ENCODE results near the gene CTIF. TPM values are rescaled to one million over a fixed set of nuclear protein-coding genes. Genes with fewer than 3 reads are reported as not detected.

CTIF gene
- total RNA-seq, 2 donors from 2014 or later, result 4.6 to 4.7 TPM

DNA sequence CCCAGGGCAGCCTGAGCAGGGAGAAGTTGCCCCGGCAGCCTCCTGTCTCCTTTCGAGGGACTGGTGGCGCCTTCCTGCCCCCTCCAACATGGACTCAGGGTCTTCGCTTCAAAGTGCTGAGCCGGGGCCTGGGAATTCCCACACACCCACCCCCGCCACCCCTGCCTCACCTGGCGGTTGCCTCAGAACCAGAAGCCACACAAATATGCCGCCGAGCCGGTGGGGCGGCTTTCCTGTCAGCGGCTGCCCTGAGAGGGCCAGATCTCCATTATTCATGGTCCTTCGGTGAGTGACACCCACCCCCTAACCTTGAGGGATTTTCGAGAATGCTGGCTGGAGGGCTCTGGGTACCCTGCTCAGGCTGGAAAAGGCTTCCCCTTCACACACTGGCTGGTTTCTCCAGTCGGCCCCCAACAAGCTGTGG, 340.2 kb downstream of the CTIF start:
- ATAC-seq (replicated peaks in 1 of 2), result no peak
- Mint-ChIP-seq H3K4me1 (ENCODE audit: low read depth) (peaks cover 6% of the 10 kb centered on the region), H3K27me3 (ENCODE audit: low read depth) (no peaks in the 10 kb centered on the region), H3K4me3 (no peak overlapping the region), H3K9me3 (no peaks in the 10 kb centered on the region), H3K36me3 (ENCODE audit: insufficient read depth in 2 of 2) (no peaks in the 10 kb centered on the region), H3K27ac (no peak overlapping the region)
- DNase-seq, result no peak

- no peaks in the 10 kb centered on the region for H3K36me3 Mint-ChIP-seq (ENCODE audit: insufficient read depth in 2 of 2)
- no peak overlapping the region for H3K27ac Mint-ChIP-seq
- H3K27me3 Mint-ChIP-seq (ENCODE audit: low read depth), result peaks cover 7% of the 10 kb centered on the region
- H3K9me3 Mint-ChIP-seq, result no peaks in the 10 kb centered on the region
- H3K4me1 Mint-ChIP-seq (ENCODE audit: low read depth), result peaks cover 6% of the 10 kb centered on the region
- no peak for DNase-seq
- H3K4me3 Mint-ChIP-seq, result no peak overlapping the region
- no peak for ATAC-seq (replicated peaks in 1 of 2)
Observed at GRCh38 chr18:48880931-48881330, 342.1 kb downstream of the CTIF start.

GRCh38 chr18:48882379-48882778, 343.5 kb downstream of the CTIF start:
- Mint-ChIP-seq H3K9me3 (no peaks in the 10 kb centered on the region), H3K27me3 (ENCODE audit: low read depth) (peaks cover 7% of the 10 kb centered on the region), H3K36me3 (ENCODE audit: insufficient read depth in 2 of 2) (no peaks in the 10 kb centered on the region), H3K27ac (no peak overlapping the region), H3K4me1 (ENCODE audit: low read depth) (peaks cover 6% of the 10 kb centered on the region), H3K4me3 (no peak overlapping the region)
- no peak for ATAC-seq (replicated peaks in 1 of 2)
- DNase-seq, result no peak

DNA sequence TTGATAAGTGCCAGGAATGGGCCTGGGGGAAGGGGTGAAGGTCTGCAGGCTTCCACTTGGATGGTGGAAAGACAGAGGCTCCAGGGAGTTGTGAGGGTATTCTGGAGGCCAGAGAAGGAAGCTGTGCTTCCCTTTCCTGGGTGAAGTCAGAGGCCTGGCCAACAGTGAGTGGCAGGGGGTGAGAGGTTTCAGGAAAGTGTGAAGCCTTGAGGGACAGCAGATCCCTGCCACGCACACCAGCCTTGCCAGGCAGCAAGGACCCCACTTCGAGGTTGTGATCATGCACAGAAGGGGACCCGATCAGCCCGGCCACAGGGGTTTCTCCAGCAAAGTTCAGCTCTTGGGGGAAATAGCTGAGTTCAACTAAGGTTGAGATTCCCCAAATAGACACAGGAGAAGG, 345.5 kb downstream of the CTIF start:
- Mint-ChIP-seq H3K4me1 (ENCODE audit: low read depth) (no peaks in the 10 kb centered on the region), H3K27me3 (ENCODE audit: low read depth) (peaks cover 7% of the 10 kb centered on the region), H3K36me3 (ENCODE audit: insufficient read depth in 2 of 2) (no peaks in the 10 kb centered on the region), H3K27ac (no peak overlapping the region), H3K4me3 (no peak overlapping the region), H3K9me3 (no peaks in the 10 kb centered on the region)
- ATAC-seq (replicated peaks in 1 of 2) (no peak), DNase-seq (no peak)

DNA sequence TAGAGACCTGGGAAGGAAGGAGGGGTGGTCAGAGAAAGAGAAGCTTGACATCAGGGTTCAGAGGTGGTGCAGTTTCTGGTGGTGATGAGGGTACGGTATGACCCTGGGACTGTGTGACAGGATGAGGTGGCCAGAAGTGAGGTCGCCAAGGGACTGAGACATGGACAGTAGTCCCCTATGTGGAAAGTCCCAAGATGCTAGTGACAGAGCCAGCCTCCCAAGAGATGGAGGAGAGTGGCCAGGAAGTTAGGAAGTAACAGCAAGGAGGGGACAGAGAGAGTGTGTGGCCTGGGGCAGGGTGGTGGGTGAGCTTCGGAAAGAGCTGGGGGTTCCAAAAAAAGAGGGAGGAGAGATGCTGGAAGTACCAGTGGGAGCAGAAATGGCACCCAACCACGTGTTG, 345.9 kb downstream of the CTIF start:
- Mint-ChIP-seq H3K27ac (no peak overlapping the region), H3K4me1 (ENCODE audit: low read depth) (no peaks in the 10 kb centered on the region), H3K27me3 (ENCODE audit: low read depth) (peaks cover 7% of the 10 kb centered on the region), H3K36me3 (ENCODE audit: insufficient read depth in 2 of 2) (no peaks in the 10 kb centered on the region), H3K9me3 (no peaks in the 10 kb centered on the region), H3K4me3 (no peak overlapping the region)
- DNase-seq (no peak), ATAC-seq (replicated peaks in 1 of 2) (no peak)

GRCh38 chr18:48885266-48885923, 346.6 kb downstream of the CTIF start:
- ATAC-seq (replicated peaks in 1 of 2), result no peak
- Mint-ChIP-seq H3K4me1 (ENCODE audit: low read depth) (no peaks in the 10 kb centered on the region), H3K9me3 (no peaks in the 10 kb centered on the region), H3K27ac (no peak overlapping the region), H3K36me3 (ENCODE audit: insufficient read depth in 2 of 2) (no peaks in the 10 kb centered on the region), H3K27me3 (ENCODE audit: low read depth) (peaks cover 7% of the 10 kb centered on the region), H3K4me3 (no peak overlapping the region)
- no peak for DNase-seq

DNA sequence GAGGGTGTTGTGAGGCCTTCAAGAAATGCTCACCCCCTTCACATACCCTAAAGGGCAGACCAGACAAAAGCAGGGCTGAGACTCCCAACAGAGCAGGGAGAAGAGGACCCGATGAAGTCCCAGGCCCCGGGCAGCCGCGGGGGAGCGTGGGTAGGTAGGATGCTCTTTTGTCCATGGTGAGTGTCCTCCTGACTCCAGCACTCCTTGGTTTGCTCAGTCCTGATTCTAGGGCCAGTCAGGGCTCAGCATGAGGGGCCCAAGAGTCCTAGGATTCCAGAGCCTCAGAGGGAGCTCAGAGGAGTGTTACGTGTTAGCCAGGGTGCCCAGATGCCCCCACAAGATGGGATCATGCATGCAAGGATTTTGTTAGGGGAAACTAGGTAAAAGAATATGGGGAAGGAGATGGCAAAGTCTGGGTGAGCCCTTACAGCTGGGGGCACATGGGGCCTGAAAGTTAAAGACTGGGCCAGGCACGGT, 347.1 kb downstream of the CTIF start:
- DNase-seq, result no peak
- H3K4me1 Mint-ChIP-seq (ENCODE audit: low read depth), result no peaks in the 10 kb centered on the region
- H3K27me3 Mint-ChIP-seq (ENCODE audit: low read depth), result peaks cover 7% of the 10 kb centered on the region
- no peak for ATAC-seq (replicated peaks in 1 of 2)
- no peaks in the 10 kb centered on the region for H3K9me3 Mint-ChIP-seq
- no peak overlapping the region for H3K4me3 Mint-ChIP-seq
- H3K36me3 Mint-ChIP-seq (ENCODE audit: insufficient read depth in 2 of 2), result no peaks in the 10 kb centered on the region
- no peak overlapping the region for H3K27ac Mint-ChIP-seq

DNA sequence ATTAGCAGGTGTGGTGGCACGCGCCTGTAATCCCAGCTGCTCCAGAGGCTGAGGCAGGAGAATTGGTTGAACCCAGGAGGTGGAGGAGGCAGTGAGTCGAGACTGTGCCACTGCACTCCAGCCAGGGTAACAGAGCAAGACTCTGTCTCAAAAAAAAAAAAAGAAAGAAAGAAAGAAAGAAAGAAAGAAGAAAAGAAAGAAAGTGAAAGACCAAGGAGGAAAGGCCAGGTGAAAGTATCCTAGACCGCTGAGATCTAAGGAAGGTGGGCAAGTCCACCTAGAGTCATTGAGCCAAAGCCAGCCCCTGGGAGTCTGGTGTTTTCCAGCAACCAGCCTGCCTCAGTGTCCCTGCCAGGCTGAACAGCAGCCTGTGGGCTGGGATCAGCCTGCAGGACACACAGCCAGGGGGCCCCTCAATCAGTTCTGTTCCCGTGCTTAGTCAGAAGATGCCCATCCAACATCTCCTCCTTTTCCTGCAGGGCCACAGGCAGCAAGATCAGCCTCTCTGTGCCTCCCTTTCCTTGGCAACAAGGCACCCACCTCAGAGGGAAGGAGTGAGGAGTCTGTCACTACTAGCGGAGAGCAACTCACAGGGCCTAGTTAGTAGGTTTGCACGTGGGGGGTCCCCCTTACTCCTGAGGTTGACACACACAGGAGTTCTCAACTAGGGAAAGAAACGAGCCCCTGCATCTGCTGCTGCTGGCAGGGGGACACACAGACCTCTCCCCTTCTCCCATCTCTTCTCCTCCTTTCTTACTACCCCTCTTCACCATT, 347.9 kb downstream of the CTIF start:
- H3K9me3 Mint-ChIP-seq, result no peaks in the 10 kb centered on the region
- peaks cover 7% of the 10 kb centered on the region for H3K27me3 Mint-ChIP-seq (ENCODE audit: low read depth)

GRCh38 chr18:48887294-48887904, 348.6 kb downstream of the CTIF start:
- Mint-ChIP-seq H3K27me3 (ENCODE audit: low read depth) (peaks cover 7% of the 10 kb centered on the region), H3K27ac (peak overlapping the region; percentile 30), H3K9me3 (no peaks in the 10 kb centered on the region), H3K4me1 (ENCODE audit: low read depth) (no peaks in the 10 kb centered on the region), H3K36me3 (ENCODE audit: insufficient read depth in 2 of 2) (no peaks in the 10 kb centered on the region), H3K4me3 (no peak overlapping the region)
- ATAC-seq (replicated peaks in 1 of 2), result no peak
- DNase-seq, result no peak

More for the DNA sequence above, 347.9 kb downstream of the CTIF start:
- no peak for ATAC-seq (replicated peaks in 1 of 2)
- H3K36me3 Mint-ChIP-seq (ENCODE audit: insufficient read depth in 2 of 2), result no peaks in the 10 kb centered on the region
- H3K4me3 Mint-ChIP-seq, result no peak overlapping the region
- peak overlapping the region; percentile 30 for H3K27ac Mint-ChIP-seq
- DNase-seq, result no peak
- no peaks in the 10 kb centered on the region for H3K4me1 Mint-ChIP-seq (ENCODE audit: low read depth)

- DNase-seq (no peak), ATAC-seq (replicated peaks in 1 of 2) (no peak)
- H3K9me3 Mint-ChIP-seq, result no peaks in the 10 kb centered on the region
- no peaks in the 10 kb centered on the region for H3K36me3 Mint-ChIP-seq (ENCODE audit: insufficient read depth in 2 of 2)
- H3K4me1 Mint-ChIP-seq (ENCODE audit: low read depth), result no peaks in the 10 kb centered on the region
- H3K27ac Mint-ChIP-seq, result no peak overlapping the region
- peaks cover 7% of the 10 kb centered on the region for H3K27me3 Mint-ChIP-seq (ENCODE audit: low read depth)
- no peak overlapping the region for H3K4me3 Mint-ChIP-seq
Observed at GRCh38 chr18:48887905-48888772, 349.3 kb downstream of the CTIF start.

GRCh38 chr18:48888773-48889080, 349.9 kb downstream of the CTIF start:
- H3K9me3 Mint-ChIP-seq, result no peaks in the 10 kb centered on the region
- H3K36me3 Mint-ChIP-seq (ENCODE audit: insufficient read depth in 2 of 2), result no peaks in the 10 kb centered on the region
- H3K27me3 Mint-ChIP-seq (ENCODE audit: low read depth), result peaks cover 7% of the 10 kb centered on the region
- H3K27ac Mint-ChIP-seq, result no peak overlapping the region
- ATAC-seq (replicated peaks in 1 of 2) (no peak), DNase-seq (no peak)
- no peaks in the 10 kb centered on the region for H3K4me1 Mint-ChIP-seq (ENCODE audit: low read depth)
- no peak overlapping the region for H3K4me3 Mint-ChIP-seq

GRCh38 chr18:48889115-48889941, 350.5 kb downstream of the CTIF start:
- H3K9me3 Mint-ChIP-seq, result no peaks in the 10 kb centered on the region
- ATAC-seq (replicated peaks in 1 of 2), result no peak
- DNase-seq, result no peak
- no peaks in the 10 kb centered on the region for H3K36me3 Mint-ChIP-seq (ENCODE audit: insufficient read depth in 2 of 2)
- peaks cover 7% of the 10 kb centered on the region for H3K27me3 Mint-ChIP-seq (ENCODE audit: low read depth)
- H3K4me1 Mint-ChIP-seq (ENCODE audit: low read depth), result no peaks in the 10 kb centered on the region
- H3K4me3 Mint-ChIP-seq, result no peak overlapping the region
- no peak overlapping the region for H3K27ac Mint-ChIP-seq
